Right lobe of liver (tissue), 6 donors: Measurements from ENCODE around the gene PEX16. TPM values are rescaled to one million over a fixed set of nuclear protein-coding genes. Genes with fewer than 3 reads are reported as not detected.

Experiments used
- ATAC-seq, 4 donors: fragments of 200-7000 bp; cut with Tn5 transposase; one replicate each; pipeline ENCODE4 v1.9.1; 2020; ENCODE audit warnings: mild to moderate bottlenecking in 4 of 4, moderate library complexity in 4 of 4
- DNase-seq, 3 donors: peaks; one replicate each; pipeline ENCODE4 v3.0.0-alpha.2; 2020
- H3K27ac ChIP-seq, 3 donors: fragments of 200-600 bp; one replicate each; pipeline ENCODE4 v1.8.0; 2022
- H3K27me3 ChIP-seq, 2 donors: fragments of 200-600 bp; one replicate each; pipeline ENCODE4 v1.8.0; 2022
- H3K36me3 ChIP-seq, 4 donors: fragments of 200-600 bp; sonication (generic) in 1 of 4; one replicate each; pipeline versions ENCODE4 v1.5.1 to v1.8.0; 2017 to 2022; ENCODE audit warnings: control low read depth in 1 of 4
- H3K4me1 ChIP-seq, 4 donors: fragments of 200-600 bp; sonication (generic) in 1 of 4; one replicate each; pipeline versions ENCODE4 v1.5.1 to v1.8.0; 2017 to 2022; ENCODE audit warnings: control low read depth in 1 of 4
- H3K4me3 ChIP-seq, 3 donors: fragments of 200-600 bp; one replicate each; pipeline ENCODE4 v1.8.0; 2022
- H3K9me3 ChIP-seq, 4 donors: fragments of 200-600 bp; sonication (generic) in 1 of 4; one replicate each; pipeline versions ENCODE4 v1.5.1 to v1.8.0; 2017 to 2022; ENCODE audit warnings: control low read depth in 1 of 4
- CTCF ChIP-seq, 4 donors: fragments of 200-600 bp in 3 of 4; fragments of 450-650 bp in 1 of 4; IDR thresholded peaks; one replicate each; pipeline versions ENCODE4 v1.5.1 to v1.8.0; 2016 to 2022; ENCODE audit warnings: antibody characterized with exemption in 4 of 4, mild to moderate bottlenecking in 2 of 4
- POLR2A ChIP-seq: fragments of 450-650 bp; IDR thresholded peaks from one replicate; pipeline ENCODE4 v1.6.1; 2017; ENCODE audit warnings: antibody characterized with exemption, mild to moderate bottlenecking
- WGBS: methylation state at CpG from one replicate; pipeline ENCODE4 v1.1.6; 2018; ENCODE audit warnings: low coverage, low lambda C conversion rate; ENCODE audit not compliant: insufficient coverage; ENCODE audit errors: missing lambda C conversion rate; 5-methylcytosine and 5-hydroxymethylcytosine counted together
- intact Hi-C, 2 donors: fragments of 100-400 bp; cut with DNase I; formaldehyde crosslinking; loops; one replicate each; pipeline versions ENCODE4 v1.11.2 to v1.14.1; 2022
- total RNA-seq, 6 experiments: library from RNA; depleted of rRNA in 2 of 6; stranded (reverse); fragments of >200 nt in 2 of 6; fragmentation: NEBNext Ultra II Directional in 3 of 6; extraction: Animal tissue kit (Norgen Biotek cat#: 25700) in 3 of 6; gene quantifications; one replicate each; pipeline versions ENCODE4 v1.1.0 to v1.2.4, GENCODE V29; 2016 to 2023
- donor health status: DM: no; HTN: yes; CAD: no.
- donor health status: DM: no; HTN: no; CAD: no.
- donor health status: DM: no; HTN: no; CAD: no.
- donor health status: DM: no; HTN: yes; CAD: no.
- donor health status: DM: no; HTN: yes; CAD: no.

The PEX16 gene
- total RNA-seq, 6 experiments from 2014 or later: 17.9 to 36.7 (median 32.4) TPM

DNA sequence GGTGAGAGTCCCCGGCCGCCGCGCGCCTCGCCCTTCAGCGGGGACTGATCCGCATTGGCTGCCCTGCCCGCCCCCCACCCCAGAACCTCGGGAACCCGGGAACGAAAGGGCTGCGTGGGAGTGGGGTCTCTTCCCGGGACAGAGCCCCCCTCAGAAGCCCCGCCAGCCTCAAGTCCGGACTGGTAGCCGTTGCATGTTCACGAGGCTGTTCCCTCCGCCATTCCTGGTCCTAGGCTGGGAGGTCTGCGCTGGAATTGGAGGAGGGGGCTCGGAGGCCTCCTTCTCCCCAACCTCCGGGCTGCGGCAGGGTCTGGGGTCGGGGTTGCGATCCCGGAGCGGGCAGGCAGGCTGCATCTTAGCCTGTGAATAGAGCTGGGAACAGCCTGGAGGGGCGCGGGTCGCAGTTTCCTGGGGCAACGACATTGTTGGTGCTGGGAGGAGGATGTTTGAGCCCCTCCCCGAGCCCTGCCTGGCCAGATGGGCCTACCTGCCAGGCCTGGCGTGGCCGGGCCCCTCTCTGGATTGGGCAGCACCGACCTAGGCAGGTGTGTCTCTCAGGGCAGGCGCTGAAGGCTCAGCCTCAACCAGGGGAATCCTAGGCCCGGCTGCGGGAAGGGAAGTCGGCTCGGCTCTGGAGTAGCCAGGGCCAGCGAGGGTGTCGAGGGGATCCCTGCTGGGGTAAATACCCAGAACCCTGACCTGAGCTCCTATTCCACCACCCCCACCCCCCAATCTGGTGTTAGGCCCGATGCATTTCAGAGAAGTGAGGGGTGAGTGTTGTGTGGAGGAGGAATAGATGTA lies 31.6 kb downstream of the PEX16 start:
- Histone ChIP-seq H3K27ac (no peak overlapping the region), H3K4me1 (peaks cover 0 to 7% (median 0%) of the 10 kb centered on the region in 4 donors), H3K36me3 (peaks cover 0 to 13% (median 8%) of the 10 kb centered on the region in 4 donors), H3K9me3 (no peaks in the 10 kb centered on the region), H3K4me3 (peak overlapping the region; percentile 23 to 51 (median 34)), H3K27me3 (no peaks in the 10 kb centered on the region)
- TF ChIP-seq POLR2A: no peak
- TF ChIP-seq CTCF (IDR thresholded peaks at IDR 0.05): no peak
- 35% methylated on average over 4 of the region's 43 CpGs for WGBS
- ATAC-seq: no peak
- no peak for DNase-seq
- intact Hi-C loops: no loop called here

- peak; percentile 61 to 77 (median 76) for DNase-seq
- 4% methylated on average over 8 of the region's 73 CpGs for WGBS
Observed at GRCh38 chr11:45885274-45885920, 32.3 kb downstream of the PEX16 start, which contains the start of gene MAPK8IP1. TSS of gene MAPK8IP1 (plus strand) at chr11:45885651. CDS start at chr11:45885821, 170 bp downstream.

GRCh38 chr11:45884596-45885185 lies 33.0 kb downstream of the PEX16 start:
- DNase-seq: no peak
- no peak overlapping the region for H3K4me3 ChIP-seq
- no peak overlapping the region for H3K27ac ChIP-seq
- H3K36me3 ChIP-seq: peaks cover 0 to 27% (median 19%) of the 10 kb centered on the region in 4 donors
- H3K4me1 ChIP-seq: peaks cover 0 to 5% (median 0%) of the 10 kb centered on the region in 4 donors
- peak in 2 of 4 donors; percentile 4 to 10 for ATAC-seq
- intact Hi-C loops: no loop called here
- WGBS: 65% methylated on average over 6 of the region's 10 CpGs
- H3K27me3 ChIP-seq: no peaks in the 10 kb centered on the region
- no peaks in the 10 kb centered on the region for H3K9me3 ChIP-seq
- TF ChIP-seq CTCF (IDR thresholded peaks at IDR 0.05): no peak

More at GRCh38 chr11:45885274-45885920, 32.3 kb downstream of the PEX16 start, which contains the start of gene MAPK8IP1:
- intact Hi-C loops: no loop called here
- H3K4me3 ChIP-seq: peak within 1 kb of the TSS; percentile 23 to 51 (median 34)
- H3K4me1 ChIP-seq: peaks cover 0 to 5% (median 0%) of the 10 kb centered on the region in 4 donors
- H3K9me3 ChIP-seq: no peaks in the 10 kb centered on the region
- H3K27me3 ChIP-seq: no peaks in the 10 kb centered on the region
- H3K36me3 ChIP-seq: peaks cover 0 to 20% (median 14%) of the 10 kb centered on the region in 4 donors
- TF ChIP-seq CTCF (IDR thresholded peaks at IDR 0.05): no peak
- no peak for TF ChIP-seq POLR2A
- no peak within 1 kb of the TSS for H3K27ac ChIP-seq
- peak; percentile 86 to 92 (median 89) for ATAC-seq

DNA sequence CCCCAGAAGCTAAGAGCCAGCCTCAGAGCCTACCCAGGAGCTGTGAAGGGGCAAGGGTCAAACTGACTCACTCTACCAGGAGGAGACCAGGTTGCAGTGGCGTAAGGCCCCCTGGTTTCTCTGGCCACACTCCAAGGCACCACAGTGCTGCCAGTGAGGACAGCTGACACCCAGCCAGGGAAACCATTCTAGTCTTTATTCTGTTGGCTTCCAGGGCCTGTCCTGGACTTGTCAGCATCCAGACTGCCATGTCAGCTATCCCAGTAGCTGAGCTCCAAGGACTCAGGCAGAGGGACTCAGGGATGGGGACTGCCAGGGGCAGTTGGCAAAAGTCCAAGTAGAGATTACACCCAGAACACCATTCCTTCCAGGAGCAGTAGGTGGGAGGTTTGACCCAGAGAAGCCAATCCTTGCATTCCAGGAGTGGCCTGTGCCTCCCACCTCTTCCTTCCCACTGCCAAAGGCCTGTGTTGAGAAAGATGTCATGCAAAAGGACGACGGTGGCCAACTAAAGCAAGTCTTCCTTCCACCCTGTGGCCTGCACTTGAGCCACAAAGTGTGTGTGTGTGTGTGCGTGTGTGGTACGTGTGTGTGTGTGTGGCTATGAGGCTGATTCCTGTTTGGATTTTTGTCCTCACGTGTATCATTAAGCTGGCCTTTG lies 35.8 kb downstream of the PEX16 start:
- ATAC-seq (no peak), DNase-seq (no peak)
- Histone ChIP-seq H3K27ac (no peak overlapping the region), H3K4me3 (no peak overlapping the region), H3K27me3 (no peaks in the 10 kb centered on the region), H3K4me1 (peaks cover 0 to 5% (median 0%) of the 10 kb centered on the region in 4 donors), H3K9me3 (no peaks in the 10 kb centered on the region), H3K36me3 (peaks cover 0 to 51% (median 32%) of the 10 kb centered on the region in 4 donors)
- WGBS: no CpG with 5 or more reads among the region's 6 CpGs
- TF ChIP-seq CTCF (IDR thresholded peaks at IDR 0.05) (no peak), POLR2A (no peak)
- intact Hi-C loops: no loop called here
